KOPT-K1 (cell line): ENCODE data around the gene PRSS48.

ENCODE experiments used
- H3K27ac ChIP-seq: fragments of 200-600 bp; sonication (generic); 2 replicates; pipeline ENCODE4 v1.5.1; 2016; ENCODE audit warnings: antibody characterized with exemption, mild to moderate bottlenecking, low read depth, low read length; ENCODE audit not compliant: poor library complexity, severe bottlenecking
- H3K36me3 ChIP-seq: fragments of 200-600 bp; sonication (generic); 2 replicates; pipeline ENCODE4 v1.5.1; 2017; ENCODE audit warnings: antibody characterized with exemption, mild to moderate bottlenecking, low read length, moderate library complexity; ENCODE audit not compliant: insufficient read depth
- H3K9me3 ChIP-seq: fragments of 200-600 bp; sonication (generic); 2 replicates; pipeline ENCODE4 v1.5.1; 2017; ENCODE audit warnings: antibody characterized with exemption, low read length, mild to moderate bottlenecking; ENCODE audit not compliant: insufficient read depth, poor library complexity, severe bottlenecking

Gene PRSS48

DNA sequence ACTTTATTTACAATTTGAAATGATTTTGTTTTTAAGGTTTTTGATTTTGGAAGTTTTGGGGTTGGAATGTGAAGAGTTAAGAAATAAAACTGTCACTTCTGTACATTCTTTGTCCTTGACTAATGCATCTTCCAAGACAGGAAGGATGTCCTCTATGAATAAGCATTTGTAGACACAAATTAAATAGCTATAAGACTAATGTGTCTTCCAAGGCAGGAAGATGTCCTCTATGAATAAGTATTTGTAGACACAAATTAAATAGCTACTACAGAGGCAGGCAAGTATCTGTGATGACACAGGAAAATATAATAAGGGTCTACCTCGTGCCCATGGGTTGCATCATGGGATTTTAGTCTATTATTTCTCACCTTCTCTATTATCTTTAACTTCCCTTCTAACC lies 14.5 kb downstream of the PRSS48 start:
- Histone ChIP-seq H3K9me3 (no peaks in the 10 kb centered on the region), H3K27ac (no peak overlapping the region), H3K36me3 (no peaks in the 10 kb centered on the region)

DNA sequence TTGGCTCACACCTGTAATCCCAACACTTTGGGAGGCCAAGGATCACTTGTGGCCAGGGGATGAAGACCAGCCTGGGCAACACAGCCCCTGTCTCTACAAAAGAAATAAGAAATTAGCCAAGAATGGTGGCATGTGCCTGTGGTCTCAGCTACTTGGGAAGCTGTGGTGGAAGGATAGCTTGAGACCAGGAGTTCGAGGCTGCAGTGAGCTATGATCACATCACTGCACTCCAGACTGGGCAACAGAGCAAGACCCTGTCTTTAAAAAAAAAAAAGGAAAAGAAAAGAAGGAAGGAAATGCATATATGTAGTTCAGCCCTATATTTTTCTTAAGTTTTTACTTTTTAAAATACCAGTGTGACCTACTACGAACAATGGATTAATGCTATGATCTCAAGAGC lies 15.1 kb downstream of the PRSS48 start:
- no peak overlapping the region for H3K27ac ChIP-seq
- no peaks in the 10 kb centered on the region for H3K36me3 ChIP-seq
- H3K9me3 ChIP-seq: no peaks in the 10 kb centered on the region

DNA sequence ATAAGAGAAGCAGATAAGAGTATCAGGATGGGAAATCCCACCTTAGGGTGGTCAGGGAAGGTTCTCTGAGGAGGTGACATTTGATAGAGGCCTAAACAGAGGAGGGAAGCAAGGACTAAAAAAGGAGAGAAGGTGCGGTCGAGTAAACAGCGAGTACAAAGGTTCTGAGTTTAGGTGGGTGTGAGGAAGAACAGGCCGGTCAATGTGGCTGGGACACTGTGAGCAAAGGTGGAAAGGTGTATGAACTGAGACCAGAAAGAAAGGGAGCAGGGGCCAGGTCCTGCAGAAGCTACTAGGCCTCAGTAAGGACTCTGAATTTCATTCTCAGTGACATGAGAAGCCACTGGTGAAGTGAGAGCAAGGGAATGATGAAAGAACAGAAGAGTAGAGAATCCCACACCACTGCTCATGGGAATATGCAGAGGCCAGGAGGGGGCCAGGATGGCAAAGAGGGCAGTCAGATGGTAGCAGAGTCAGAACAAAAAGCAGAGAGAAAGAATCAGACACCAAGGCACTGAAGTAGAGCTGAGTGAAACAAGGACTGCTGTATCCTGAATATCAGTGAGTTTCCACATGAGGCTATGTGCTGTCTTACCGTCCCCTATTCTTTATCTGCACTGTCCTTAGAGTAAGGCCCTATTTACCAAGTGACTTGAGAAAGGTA lies 18.0 kb downstream of the PRSS48 start:
- Histone ChIP-seq H3K9me3 (no peaks in the 10 kb centered on the region), H3K27ac (no peak overlapping the region), H3K36me3 (no peaks in the 10 kb centered on the region)

DNA sequence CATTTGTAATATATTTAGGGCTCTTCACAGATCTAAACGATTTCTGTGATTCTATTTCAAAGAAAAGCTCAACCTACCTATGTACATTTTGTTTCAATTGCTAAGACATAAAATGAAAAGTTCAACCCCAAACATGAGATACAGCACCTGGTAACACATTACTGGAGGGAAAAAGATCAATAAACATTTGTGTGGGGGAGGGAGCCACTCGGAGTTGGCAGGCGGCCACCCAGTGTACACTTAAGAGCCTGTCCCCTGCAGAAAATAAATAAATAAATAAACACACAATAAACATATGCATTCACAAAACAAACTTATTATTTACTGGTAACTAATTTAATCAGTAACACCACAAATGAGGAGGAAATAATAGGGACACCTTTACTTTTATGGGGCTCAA lies 19.3 kb downstream of the PRSS48 start:
- Histone ChIP-seq H3K27ac (no peak overlapping the region), H3K36me3 (no peaks in the 10 kb centered on the region)

DNA sequence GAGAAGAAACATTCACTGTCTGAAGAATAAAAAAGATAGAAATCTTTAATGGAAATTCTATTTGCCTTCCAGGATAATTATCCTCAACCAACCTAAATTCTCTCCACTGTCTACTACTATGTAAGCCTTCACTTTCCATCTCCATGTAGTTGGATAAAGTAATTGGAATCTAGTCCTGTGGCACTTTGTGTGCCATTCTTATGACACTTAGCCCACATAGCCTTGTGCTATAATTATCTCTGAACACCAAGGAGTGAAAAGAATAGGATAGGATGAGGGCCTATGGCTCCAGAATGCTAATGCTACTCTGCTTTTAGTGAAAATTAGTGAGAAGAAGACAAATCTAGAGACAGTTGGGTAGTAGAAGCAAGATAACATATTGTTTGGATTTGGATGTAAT lies 20.2 kb downstream of the PRSS48 start:
- no peaks in the 10 kb centered on the region for H3K36me3 ChIP-seq
- no peak overlapping the region for H3K27ac ChIP-seq
- no peaks in the 10 kb centered on the region for H3K9me3 ChIP-seq

More for the DNA sequence above, 19.3 kb downstream of the PRSS48 start:
- H3K9me3 ChIP-seq: no peaks in the 10 kb centered on the region

DNA sequence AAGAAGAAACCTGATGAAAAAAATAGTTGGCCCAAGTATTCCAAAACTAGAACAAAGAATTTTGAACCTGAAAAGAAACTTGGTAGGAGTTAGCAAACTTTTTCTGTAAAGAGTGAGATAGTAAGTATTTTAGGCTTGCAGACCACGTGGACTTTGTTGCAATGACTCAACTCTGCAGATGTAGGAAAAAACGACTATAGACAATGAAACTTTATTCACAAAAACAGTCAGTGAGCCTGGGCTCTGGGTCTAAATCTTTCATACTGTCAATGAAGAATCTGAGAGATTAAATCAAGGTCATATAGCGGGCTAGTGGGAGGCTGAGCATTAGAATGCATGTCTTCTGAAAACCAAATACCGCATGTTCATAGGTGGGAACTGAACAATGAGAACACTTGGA lies 25.5 kb downstream of the PRSS48 start:
- H3K27ac ChIP-seq: no peak overlapping the region
- no peaks in the 10 kb centered on the region for H3K9me3 ChIP-seq
- no peaks in the 10 kb centered on the region for H3K36me3 ChIP-seq

DNA sequence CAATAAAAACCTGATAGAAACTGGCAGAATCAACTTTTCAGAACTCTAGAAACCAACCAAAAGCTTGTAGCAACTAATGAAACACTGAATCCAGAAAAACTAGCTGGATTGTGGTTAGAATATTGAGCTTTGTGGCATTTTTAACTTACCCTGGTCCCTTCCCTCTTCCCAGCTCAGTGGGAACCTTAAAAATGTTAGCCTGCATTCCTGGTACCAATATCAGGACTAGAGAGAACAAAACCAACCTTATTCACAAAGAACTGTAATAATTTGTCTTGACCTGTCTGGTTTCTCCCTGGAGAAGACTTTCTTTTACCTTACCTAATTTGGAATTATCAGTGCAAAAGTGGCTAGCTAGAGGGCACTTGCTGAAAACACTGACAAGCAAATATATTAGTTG lies 27.3 kb downstream of the PRSS48 start:
- Histone ChIP-seq H3K9me3 (no peaks in the 10 kb centered on the region), H3K36me3 (no peaks in the 10 kb centered on the region), H3K27ac (no peak overlapping the region)

DNA sequence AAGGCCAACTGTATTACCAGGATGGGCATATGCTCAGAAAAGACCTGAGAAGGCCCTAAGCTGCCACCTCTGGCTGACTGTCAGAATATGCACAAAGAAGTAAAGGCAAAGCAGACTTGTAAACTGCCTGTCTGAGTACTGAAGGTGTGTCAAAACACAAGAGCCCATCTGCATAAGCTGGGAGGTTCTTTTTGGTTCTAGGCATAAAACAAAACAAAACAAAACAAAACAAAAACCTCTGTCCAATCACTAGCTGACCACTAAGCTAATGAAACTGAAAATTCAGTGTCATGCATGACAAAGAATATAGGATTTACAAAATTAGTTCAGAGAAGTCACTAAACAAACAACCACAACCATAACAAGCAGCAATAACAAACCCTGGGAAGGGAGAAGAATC lies 27.8 kb downstream of the PRSS48 start:
- Histone ChIP-seq H3K27ac (no peak overlapping the region), H3K36me3 (no peaks in the 10 kb centered on the region), H3K9me3 (no peaks in the 10 kb centered on the region)

DNA sequence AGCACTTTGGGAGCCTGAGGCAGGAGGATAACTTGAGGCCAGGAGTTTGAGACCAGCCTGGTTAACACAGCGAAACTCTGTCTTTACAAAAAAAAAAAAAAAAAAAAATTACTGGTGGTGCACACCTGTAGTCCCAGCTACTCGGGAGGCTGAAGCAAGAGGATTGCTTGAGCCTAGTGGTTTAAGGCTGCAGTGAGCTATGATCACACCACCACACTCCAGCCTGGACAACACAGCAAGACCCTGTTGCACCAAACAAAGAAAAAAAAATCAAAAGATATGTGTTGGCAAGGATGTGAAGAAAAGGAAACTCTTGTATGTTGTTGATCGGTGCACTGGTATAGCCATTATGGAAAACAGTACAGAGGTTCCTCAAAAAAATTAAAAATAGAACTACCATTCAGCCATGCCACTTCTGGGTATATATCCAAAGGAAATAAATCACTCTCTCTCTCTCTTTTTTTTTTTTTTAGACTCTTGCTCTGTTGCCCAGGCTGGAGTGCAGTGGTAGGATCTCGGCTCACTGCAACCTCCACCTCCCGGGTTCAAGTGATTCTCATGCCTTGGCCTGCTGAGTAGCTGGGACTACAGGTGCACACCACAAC lies 33.3 kb downstream of the PRSS48 start:
- no peak overlapping the region for H3K27ac ChIP-seq
- H3K36me3 ChIP-seq: no peaks in the 10 kb centered on the region
- H3K9me3 ChIP-seq: no peaks in the 10 kb centered on the region

DNA sequence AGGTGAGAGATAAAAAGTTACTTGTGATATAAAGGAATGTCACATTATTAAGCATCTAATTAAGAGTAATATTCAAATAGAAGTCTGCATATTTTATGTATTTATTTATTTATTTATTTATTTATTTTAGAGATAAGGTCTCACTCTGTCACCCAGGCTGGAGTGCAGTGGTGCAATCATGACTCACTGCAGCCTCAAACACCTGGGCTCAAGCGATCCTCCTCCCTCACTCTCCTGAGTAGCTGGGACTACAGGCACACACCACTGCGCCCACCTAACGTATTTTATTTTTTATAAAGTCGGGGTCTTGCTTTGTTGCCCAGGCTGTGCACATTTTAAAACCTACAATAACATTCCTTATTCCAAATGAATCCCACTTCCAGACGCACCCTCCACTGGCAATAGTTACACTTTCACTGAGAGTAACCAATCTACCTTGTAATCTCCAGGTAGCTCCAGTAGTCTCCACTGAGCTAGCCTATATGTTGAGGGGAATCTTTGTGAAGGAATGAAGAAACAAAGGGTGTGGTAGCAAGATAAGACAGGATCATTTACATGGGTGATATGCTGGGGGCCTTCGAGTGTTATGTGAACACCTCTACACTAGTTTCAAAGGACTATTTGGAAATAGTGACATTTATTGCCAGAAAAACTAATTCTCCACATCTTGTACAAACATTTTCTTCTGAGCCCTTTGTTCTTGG lies 36.5 kb downstream of the PRSS48 start:
- no peaks in the 10 kb centered on the region for H3K9me3 ChIP-seq
- no peaks in the 10 kb centered on the region for H3K36me3 ChIP-seq
- no peak overlapping the region for H3K27ac ChIP-seq

DNA sequence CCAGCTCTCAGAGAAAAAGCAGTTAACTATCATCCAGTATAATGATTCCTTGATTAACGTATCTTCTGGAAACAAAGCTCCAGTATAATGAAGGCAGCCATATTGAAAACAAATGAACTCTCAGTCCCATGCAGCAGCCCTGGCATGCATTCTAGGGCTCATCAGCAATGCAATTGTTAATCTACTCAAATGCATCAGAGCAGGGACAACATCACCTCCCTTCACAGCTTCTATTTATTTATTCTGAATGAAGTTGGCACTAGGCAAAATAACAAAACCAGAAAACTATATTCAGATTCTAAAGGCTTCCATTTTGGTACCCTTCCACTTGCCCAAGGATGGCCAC lies 37.0 kb downstream of the PRSS48 start:
- Histone ChIP-seq H3K36me3 (no peaks in the 10 kb centered on the region), H3K27ac (no peak overlapping the region), H3K9me3 (no peaks in the 10 kb centered on the region)

DNA sequence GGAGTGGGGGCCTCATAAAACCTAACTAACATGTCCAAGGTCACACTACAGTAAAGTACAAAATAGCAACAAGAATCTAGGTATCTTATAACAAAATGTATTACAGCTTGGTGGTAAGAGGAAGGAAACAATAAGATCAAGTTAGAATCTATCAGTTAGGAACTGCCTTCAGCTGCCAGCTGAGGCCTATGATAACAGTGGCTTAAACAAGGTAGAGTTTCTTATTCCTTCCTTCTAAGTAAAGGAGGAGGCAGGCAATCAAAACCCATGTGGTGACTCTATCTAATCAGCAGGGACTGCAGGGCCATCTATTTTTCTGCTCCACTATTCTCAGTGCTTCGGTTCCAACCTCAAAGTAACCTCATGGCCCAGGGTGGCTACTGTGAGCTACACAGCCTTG lies 37.5 kb downstream of the PRSS48 start:
- no peak overlapping the region for H3K27ac ChIP-seq
- H3K9me3 ChIP-seq: no peaks in the 10 kb centered on the region
- H3K36me3 ChIP-seq: no peaks in the 10 kb centered on the region

DNA sequence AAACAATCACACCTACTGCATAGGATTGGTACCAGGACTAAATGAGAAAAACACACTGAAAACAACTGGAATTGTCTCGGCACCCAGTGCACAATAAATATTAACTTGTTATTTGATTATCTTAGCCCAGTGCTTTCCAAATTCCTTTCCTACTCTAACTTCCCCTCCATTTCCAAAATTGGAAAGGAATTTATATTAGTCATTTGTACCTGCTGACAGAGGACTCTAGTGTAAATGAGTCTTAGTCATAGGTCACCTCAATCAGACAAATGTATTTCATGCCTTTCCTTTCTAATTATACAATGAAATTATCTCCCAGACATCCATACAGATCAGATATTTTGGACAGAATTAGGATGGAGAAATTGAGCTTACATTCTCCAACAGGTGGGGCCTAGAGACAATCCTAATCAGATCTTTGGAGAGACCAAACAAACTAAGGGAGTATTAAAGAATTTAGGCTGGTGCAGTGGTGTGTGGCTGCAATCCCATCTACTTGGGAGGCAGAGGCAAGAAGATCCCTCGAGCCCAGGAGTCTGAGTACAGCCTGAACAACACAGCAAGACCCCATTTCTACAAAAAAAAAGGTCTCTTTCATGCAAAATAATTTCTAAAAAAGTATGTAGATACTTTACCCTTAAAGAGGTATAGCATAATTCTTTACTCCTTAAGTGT lies 38.4 kb downstream of the PRSS48 start:
- no peaks in the 10 kb centered on the region for H3K9me3 ChIP-seq
- H3K27ac ChIP-seq: no peak overlapping the region
- H3K36me3 ChIP-seq: no peaks in the 10 kb centered on the region

DNA sequence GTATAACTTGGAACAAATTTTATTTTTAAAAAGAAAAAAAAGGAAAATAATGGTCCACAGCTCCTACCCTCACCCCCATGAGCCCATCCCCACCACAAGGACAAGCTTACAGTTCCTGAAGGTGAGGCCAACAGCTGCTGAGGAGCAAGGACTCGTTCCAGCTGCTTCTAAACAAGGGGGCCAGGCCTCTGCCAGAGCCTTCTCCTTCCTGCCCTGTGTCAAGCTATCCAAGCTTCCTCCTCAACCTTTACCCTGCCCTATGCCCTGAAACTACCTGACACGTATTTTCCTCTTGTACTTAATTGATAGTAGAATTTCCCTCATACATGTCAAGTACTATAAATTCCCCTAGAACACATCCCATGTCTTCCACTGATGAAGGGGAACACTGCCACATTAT lies 39.7 kb downstream of the PRSS48 start:
- Histone ChIP-seq H3K9me3 (no peaks in the 10 kb centered on the region), H3K36me3 (no peaks in the 10 kb centered on the region), H3K27ac (no peak overlapping the region)

DNA sequence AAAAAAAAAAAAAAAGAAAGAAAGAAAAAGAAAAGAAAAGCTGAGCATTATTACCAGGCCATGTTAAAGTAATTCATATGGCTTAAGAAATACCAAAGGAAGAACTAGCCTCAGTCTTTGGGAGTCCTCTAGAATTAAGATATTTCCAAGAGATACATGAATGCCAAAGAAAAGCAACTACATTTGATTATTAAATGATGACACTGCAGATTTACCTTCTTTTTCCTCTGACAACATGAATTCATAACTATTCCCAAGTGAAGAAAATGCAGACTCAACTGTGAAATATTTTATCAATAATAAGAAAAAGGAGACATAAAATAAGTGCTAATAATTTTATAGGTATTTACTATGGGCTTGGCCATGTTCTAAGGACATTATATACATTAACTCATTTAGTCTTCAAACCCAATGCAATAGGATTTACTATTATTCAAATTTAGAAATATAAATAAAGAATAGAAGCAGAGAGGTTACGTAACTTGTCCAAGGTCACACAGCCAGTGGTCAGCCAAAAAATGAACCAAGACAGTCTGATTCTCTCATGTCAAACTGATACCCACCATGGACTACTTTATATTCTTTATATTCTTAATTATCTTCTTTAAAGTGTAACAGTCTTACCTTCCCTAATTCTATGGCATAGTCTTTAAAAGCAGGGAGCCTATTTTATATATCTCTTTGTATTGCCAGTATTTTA lies 41.5 kb downstream of the PRSS48 start:
- Histone ChIP-seq H3K9me3 (no peaks in the 10 kb centered on the region), H3K27ac (no peak overlapping the region), H3K36me3 (no peaks in the 10 kb centered on the region)
